Skeletal muscle tissue (tissue), 4 donors: Measurements from ENCODE around the gene MTARC2. TPM values are rescaled to one million over a fixed set of nuclear protein-coding genes. Genes with fewer than 3 reads are reported as not detected.

Experiments
- H3K27ac ChIP-seq: one replicate; pipeline ENCODE4 v1.7.0; 2013; ENCODE audit warnings: mild to moderate bottlenecking, low read depth, low read length, inconsistent platforms
- H3K27me3 ChIP-seq, 3 donors: one replicate each; pipeline ENCODE4 v1.7.0; 2013; ENCODE audit warnings: low read length in 3 of 3; ENCODE audit not compliant: control insufficient read depth in 3 of 3, insufficient read depth in 3 of 3
- H3K36me3 ChIP-seq, 3 donors: one replicate each; pipeline ENCODE4 v1.7.0; 2013; ENCODE audit warnings: low read length in 3 of 3; ENCODE audit not compliant: control insufficient read depth in 3 of 3, insufficient read depth in 3 of 3
- H3K4me1 ChIP-seq, 3 donors: one replicate each; pipeline ENCODE4 v1.7.0; 2013; ENCODE audit warnings: low read length in 3 of 3, mild to moderate bottlenecking in 3 of 3; ENCODE audit not compliant: control insufficient read depth in 3 of 3, insufficient read depth in 3 of 3
- H3K4me3 ChIP-seq, 3 donors: one replicate each; pipeline ENCODE4 v1.7.0; 2013; ENCODE audit warnings: low read length in 3 of 3
- H3K9ac ChIP-seq, 3 donors: one replicate each; pipeline ENCODE4 v1.7.0; 2013; ENCODE audit warnings: low read length in 3 of 3, mild to moderate bottlenecking in 3 of 3, moderate library complexity in 2 of 3, low read depth in 1 of 3
- H3K9me3 ChIP-seq, 3 donors: one replicate each; pipeline ENCODE4 v1.7.0; 2013; ENCODE audit warnings: low read length in 3 of 3; ENCODE audit not compliant: control insufficient read depth in 3 of 3
- total RNA-seq: library from RNA; depleted of rRNA; stranded (reverse); fragments of >200 nt; gene quantifications from one replicate; pipeline ENCODE4 v1.2.3, GENCODE V29; 2014
- donor health status: Osteomylitis.

MTARC2 gene
- total RNA-seq, 1 donor from 2014 or later = 10.4 TPM

- Histone ChIP-seq H3K4me3 (no peak overlapping the region), H3K9me3 (no peaks in the 10 kb centered on the region), H3K27me3 (peaks cover 0 to 2% (median 0%) of the 10 kb centered on the region in 3 donors), H3K36me3 (no peaks in the 10 kb centered on the region), H3K4me1 (peaks cover 28 to 39% (median 32%) of the 10 kb centered on the region in 3 donors), H3K27ac (no peak overlapping the region), H3K9ac (no peak overlapping the region)
Observed at GRCh38 chr1:220746851-220747250, 1.3 kb upstream of the MTARC2 start.

GRCh38 chr1:220747437-220748088 is 559 bp upstream of the MTARC2 start:
- H3K36me3 ChIP-seq = no peaks in the 10 kb centered on the region
- peaks cover 35 to 45% (median 37%) of the 10 kb centered on the region in 3 donors for H3K4me1 ChIP-seq
- peak overlapping the region; percentile 82 for H3K27ac ChIP-seq
- peak overlapping the region; percentile 88 to 94 (median 92) for H3K4me3 ChIP-seq
- peaks cover 0 to 2% (median 0%) of the 10 kb centered on the region in 3 donors for H3K27me3 ChIP-seq
- H3K9ac ChIP-seq = peak overlapping the region; percentile 92 to 96 (median 95)
- no peaks in the 10 kb centered on the region for H3K9me3 ChIP-seq

- no peaks in the 10 kb centered on the region for H3K36me3 ChIP-seq
- H3K9me3 ChIP-seq = no peaks in the 10 kb centered on the region
- peaks cover 35 to 50% (median 43%) of the 10 kb centered on the region in 3 donors for H3K4me1 ChIP-seq
- H3K27me3 ChIP-seq = no peaks in the 10 kb centered on the region
- H3K9ac ChIP-seq = peak overlapping the region; percentile 92 to 96 (median 95)
- H3K4me3 ChIP-seq = peak overlapping the region; percentile 88 to 94 (median 92)
- H3K27ac ChIP-seq = peak overlapping the region; percentile 82
Observed at GRCh38 chr1:220748936-220749335, 814 bp downstream of the MTARC2 start.

GRCh38 chr1:220750131-220750515 is 2.0 kb downstream of the MTARC2 start:
- Histone ChIP-seq H3K9ac (no peak overlapping the region), H3K9me3 (no peaks in the 10 kb centered on the region), H3K27ac (peak overlapping the region; percentile 2), H3K27me3 (no peaks in the 10 kb centered on the region), H3K4me3 (peak overlapping the region in 2 of 3 donors; percentile 22 to 48), H3K4me1 (peaks cover 35 to 55% (median 44%) of the 10 kb centered on the region in 3 donors), H3K36me3 (peaks cover 1 to 7% (median 3%) of the 10 kb centered on the region in 3 donors)

- Histone ChIP-seq H3K4me1 (peaks cover 35 to 55% (median 44%) of the 10 kb centered on the region in 3 donors), H3K36me3 (peaks cover 11 to 15% (median 12%) of the 10 kb centered on the region in 3 donors), H3K9ac (peak overlapping the region in 2 of 3 donors; percentile 1 to 36), H3K9me3 (no peaks in the 10 kb centered on the region), H3K4me3 (no peak overlapping the region), H3K27me3 (no peaks in the 10 kb centered on the region), H3K27ac (peak overlapping the region; percentile 1)
Observed at GRCh38 chr1:220751111-220751510, 3.0 kb downstream of the MTARC2 start.

- peaks cover 26 to 40% (median 35%) of the 10 kb centered on the region in 3 donors for H3K4me1 ChIP-seq
- H3K9ac ChIP-seq = no peak overlapping the region
- H3K27ac ChIP-seq = no peak overlapping the region
- H3K4me3 ChIP-seq = no peak overlapping the region
- H3K9me3 ChIP-seq = no peaks in the 10 kb centered on the region
- peaks cover 17 to 30% (median 24%) of the 10 kb centered on the region in 3 donors for H3K36me3 ChIP-seq
- H3K27me3 ChIP-seq = no peaks in the 10 kb centered on the region
Observed at GRCh38 chr1:220754212-220754917, 6.2 kb downstream of the MTARC2 start.

- Histone ChIP-seq H3K36me3 (peaks cover 17 to 30% (median 24%) of the 10 kb centered on the region in 3 donors), H3K4me1 (peaks cover 21 to 36% (median 30%) of the 10 kb centered on the region in 3 donors), H3K27ac (no peak overlapping the region), H3K9ac (no peak overlapping the region), H3K27me3 (no peaks in the 10 kb centered on the region), H3K9me3 (no peaks in the 10 kb centered on the region), H3K4me3 (no peak overlapping the region)
Observed at GRCh38 chr1:220754918-220755295, 6.8 kb downstream of the MTARC2 start.

- H3K4me3 ChIP-seq = no peak overlapping the region
- no peaks in the 10 kb centered on the region for H3K27me3 ChIP-seq
- no peak overlapping the region for H3K27ac ChIP-seq
- H3K36me3 ChIP-seq = peaks cover 17 to 30% (median 24%) of the 10 kb centered on the region in 3 donors
- H3K9me3 ChIP-seq = no peaks in the 10 kb centered on the region
- H3K4me1 ChIP-seq = peaks cover 18 to 32% (median 27%) of the 10 kb centered on the region in 3 donors
- H3K9ac ChIP-seq = no peak overlapping the region
Observed at GRCh38 chr1:220755309-220755708, 7.2 kb downstream of the MTARC2 start.

GRCh38 chr1:220757441-220757840 is 9.3 kb downstream of the MTARC2 start:
- Histone ChIP-seq H3K9ac (no peak overlapping the region), H3K27me3 (no peaks in the 10 kb centered on the region), H3K4me3 (no peak overlapping the region), H3K27ac (no peak overlapping the region), H3K9me3 (no peaks in the 10 kb centered on the region), H3K4me1 (peaks cover 1 to 11% (median 8%) of the 10 kb centered on the region in 3 donors), H3K36me3 (peaks cover 17 to 37% (median 37%) of the 10 kb centered on the region in 3 donors)

- H3K36me3 ChIP-seq = peaks cover 27 to 51% (median 48%) of the 10 kb centered on the region in 3 donors
- no peak overlapping the region for H3K4me3 ChIP-seq
- H3K27ac ChIP-seq = no peak overlapping the region
- H3K9me3 ChIP-seq = no peaks in the 10 kb centered on the region
- H3K4me1 ChIP-seq = peaks cover 0 to 4% (median 2%) of the 10 kb centered on the region in 3 donors
- H3K27me3 ChIP-seq = no peaks in the 10 kb centered on the region
- H3K9ac ChIP-seq = no peak overlapping the region
Observed at GRCh38 chr1:220759147-220759546, 11.0 kb downstream of the MTARC2 start.
